ENCODE data around the gene NBPF4.
"Not testable (repeated sequence)": the region's sequence is repeated elsewhere in the genome, so short reads cannot be mapped to it uniquely, and the experiment has no call there.

The NBPF4 gene

DNA sequence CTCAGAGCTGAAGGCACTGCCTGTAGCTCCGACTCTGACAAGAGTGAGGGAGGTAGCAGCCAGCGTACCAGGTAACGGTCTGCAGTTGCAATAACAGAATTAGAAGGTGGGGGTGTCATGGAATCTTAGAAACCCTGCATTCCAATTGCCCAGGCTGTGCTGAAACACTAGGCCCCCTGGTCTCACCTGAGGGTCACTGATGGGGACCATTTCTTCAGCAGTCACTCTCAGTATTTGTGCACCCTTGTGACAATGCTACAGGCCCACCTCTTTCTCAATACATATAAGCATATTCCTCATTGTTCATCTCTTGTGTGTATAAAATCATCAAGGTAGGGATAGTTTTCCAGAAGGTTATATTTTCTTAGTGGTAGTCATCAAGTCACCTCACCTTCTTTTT lies at the start of gene NBPF4:
Gene NBPF4 (minus strand): TSS at position 101 of the 400 bp plus-strand sequence. CDS start 315 bp downstream, outside the sequence.
- not testable (repeated sequence) for DNase-seq (ENCODE audit: low read depth)

DNA sequence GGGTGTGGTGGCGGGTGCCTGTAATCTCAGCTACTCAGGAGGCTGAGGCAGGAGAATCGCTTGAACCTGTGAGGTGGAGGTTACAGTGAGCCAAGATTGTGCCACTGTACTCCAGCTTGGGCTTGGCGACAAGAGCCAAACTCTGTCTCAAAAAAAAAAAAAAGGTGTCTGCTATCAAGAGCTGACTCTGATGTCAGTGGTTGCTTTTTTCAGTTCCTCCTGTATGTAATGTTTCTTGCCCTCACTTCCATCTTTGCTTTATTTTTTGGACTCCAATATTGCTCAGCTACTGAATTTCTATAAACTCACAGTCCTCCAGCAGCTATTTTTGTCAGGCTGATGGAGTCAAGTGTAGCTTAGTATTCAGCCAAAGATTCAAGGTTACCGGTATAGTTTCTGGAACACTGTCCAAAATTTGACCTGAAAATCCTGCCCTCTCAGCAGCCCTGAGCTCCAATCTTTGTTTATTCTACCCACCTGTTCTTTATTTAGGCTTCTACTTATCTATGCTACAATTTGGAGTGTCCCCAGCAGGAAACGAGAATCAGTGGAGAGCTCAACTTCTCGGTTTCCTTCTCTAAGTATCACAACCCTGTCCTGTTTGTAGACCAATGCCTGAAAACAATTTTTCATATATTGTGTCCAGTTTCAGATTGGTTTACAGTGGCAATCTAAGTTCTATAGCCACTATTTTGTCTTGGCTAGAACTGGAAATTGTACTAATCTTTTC lies 38.8 kb upstream of the NBPF4 start:
- DNase-seq (ENCODE audit: low read depth), result not testable (repeated sequence)

DNA sequence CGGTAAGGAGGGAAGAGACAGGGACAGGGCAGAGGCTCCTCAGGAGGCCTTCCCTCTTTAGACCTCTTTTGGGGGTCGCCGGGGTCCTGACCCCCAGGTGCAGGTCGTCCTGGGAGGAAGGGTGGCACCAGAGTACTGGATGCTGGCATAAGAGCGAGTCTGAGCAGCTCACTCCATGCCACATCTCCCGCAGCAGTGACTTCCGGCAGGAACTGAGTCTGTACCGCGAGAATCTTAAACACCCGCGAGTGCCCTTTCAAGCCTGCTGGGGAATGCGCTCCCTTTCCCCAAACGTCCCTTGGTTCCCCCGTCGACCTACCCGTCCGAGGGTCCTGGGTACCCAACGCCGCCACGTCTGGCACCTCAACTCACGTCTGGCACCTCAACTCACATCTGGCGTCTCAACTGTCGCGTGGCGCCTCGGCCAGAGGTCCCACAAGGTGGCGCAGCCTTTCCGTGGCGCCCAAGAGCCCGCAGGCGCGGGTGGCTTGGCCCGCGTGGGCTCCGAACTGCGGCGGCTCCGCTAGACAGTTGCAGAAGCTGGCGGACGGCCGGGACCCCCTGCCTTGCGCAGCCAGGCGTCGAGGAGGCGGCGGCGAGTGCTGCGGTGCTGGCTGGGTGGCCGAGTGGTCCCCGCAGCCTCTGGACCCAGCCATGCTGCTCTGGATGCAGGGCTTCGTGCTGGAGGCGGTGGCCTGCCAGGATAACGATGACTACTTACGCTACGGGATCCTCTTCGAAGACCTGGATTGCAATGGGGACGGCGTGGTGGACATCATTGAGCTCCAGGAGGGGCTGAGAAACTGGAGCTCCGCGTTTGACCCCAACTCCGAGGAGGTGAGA lies 28.8 kb upstream of the NBPF4 start:
- DNase-seq (ENCODE audit: low read depth), result not testable (repeated sequence)

- not testable (repeated sequence) for DNase-seq (ENCODE audit: low read depth)
Measured at GRCh38 chr1:108267097-108267496, 23.2 kb upstream of the NBPF4 start.

DNA sequence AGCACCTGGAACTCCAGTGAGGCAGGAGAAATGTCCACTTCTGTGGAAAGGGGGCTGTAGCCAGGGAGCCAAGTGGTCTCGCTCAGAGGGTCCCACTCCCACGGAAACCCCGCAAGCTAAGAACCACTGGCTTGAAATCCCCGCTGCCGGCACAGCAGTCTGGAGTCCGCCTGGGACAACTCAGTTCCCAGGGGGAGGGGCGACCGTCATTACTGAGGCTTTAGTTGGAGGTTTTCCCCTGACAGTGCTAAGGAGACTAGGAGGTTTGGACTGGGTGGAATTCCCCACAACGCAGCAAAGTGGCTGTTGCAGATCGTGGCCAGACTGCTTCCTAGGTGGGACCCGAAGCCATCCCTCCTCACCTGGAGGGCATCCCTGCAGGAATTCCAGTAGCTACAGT lies 18.1 kb upstream of the NBPF4 start:
- not testable (repeated sequence) for DNase-seq (ENCODE audit: low read depth)

DNA sequence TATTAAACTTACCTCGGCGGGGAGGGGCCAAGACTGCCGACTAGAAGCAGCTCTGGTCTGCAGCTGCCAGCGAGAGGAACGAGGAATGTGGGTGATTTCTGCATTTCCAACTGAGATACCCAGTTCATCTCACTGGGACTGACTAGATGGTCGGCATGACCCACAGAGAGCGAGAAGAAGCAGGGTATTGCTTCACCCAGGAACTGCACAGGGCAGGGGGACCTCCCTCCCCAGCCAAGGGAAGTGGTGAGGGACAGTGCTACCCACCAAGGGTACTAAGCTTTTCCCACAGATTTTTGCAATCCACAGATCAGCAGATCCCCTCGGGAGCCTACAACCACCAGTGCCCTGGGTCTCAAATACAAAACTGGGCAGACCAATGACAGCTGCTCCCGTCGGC lies 17.6 kb upstream of the NBPF4 start:
- not testable (repeated sequence) for DNase-seq (ENCODE audit: low read depth)

- not testable (repeated sequence) for DNase-seq (ENCODE audit: low read depth)
Measured at GRCh38 chr1:108260578-108261259, 16.8 kb upstream of the NBPF4 start.

DNA sequence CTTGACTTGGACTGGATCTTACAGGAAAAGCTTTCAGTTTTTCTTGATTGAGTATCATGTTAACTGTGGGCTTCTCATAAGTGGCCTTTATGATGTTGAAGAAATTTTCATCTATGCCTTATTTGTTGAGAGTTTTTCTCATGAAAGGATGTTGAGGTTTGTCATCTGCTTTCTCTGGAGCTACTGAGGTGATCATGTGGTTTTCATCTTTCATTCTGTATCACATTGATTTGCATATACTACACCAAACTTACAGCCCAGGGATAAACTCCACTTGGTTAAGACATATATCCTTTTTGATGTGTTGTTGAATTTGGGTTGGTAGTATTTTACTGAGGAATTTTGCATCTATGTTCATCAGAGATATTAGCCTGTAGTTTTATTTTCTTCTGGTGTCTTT lies 11.6 kb upstream of the NBPF4 start:
- DNase-seq (ENCODE audit: low read depth), result not testable (repeated sequence)

DNA sequence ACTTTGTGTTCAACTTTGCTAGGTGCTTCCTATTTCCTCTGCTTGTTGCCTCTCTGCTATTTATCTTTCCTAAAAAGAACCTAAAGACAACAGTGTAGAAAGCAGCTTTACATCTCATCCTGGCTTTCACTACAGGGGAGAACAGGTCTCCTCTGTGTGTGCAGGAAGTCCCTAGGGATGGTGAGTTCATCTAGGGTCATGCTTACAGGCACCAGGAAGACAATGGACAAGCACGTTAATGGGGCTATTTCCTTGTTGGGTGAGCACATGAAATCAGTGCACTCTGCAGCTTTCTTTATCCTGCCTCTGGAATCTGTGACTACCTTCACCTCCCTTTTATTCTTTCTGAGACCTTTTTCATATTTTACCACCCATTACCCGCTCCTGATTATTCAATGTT lies 4.5 kb downstream of the NBPF4 start:
- not testable (repeated sequence) for DNase-seq (ENCODE audit: low read depth)

DNA sequence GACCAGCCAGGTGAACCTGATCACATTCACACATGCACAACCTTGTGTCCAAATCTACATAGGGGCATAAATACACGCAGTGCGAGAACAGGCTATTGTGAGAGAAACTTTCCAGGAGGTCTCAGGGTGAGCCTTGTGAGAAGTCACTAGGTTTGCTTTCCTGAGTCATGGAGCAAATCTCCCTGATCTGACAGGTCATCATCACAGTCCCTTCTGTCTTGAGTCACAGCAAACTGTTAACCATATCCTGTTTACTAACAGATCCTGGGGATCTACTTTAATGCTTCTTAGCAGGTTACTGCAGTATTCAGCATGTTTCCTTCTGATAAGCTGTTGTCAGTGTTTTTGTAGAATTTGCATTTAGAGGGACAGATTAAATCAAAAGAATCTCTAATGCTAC lies 8.6 kb downstream of the NBPF4 start:
- not testable (repeated sequence) for DNase-seq (ENCODE audit: low read depth)

DNA sequence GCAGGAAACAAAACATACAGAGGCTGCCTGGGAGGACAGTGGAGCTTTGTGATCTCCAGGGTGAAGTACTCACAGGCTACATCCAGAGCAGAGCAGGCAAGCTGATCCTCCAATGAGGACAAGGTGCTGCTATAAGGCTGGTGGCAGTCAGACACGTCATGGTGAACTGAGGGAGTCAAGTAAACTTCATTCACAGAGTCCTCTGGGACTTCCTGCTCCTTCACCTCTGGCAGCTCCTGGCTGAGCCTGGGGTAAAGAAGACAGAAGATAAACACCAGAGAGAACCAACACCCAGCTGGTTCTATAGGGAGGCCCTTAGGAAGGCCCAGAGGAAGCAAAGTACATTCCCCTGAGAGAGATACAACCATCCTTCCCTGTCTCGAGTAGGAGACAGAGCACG lies 11.7 kb downstream of the NBPF4 start:
- DNase-seq (ENCODE audit: low read depth), result not testable (repeated sequence)

- DNase-seq (ENCODE audit: low read depth), result not testable (repeated sequence)
Measured at GRCh38 chr1:108229976-108230375, 13.9 kb downstream of the NBPF4 start.

GRCh38 chr1:108227772-108228171 lies 16.1 kb downstream of the NBPF4 start:
- not testable (repeated sequence) for DNase-seq (ENCODE audit: low read depth)

DNA sequence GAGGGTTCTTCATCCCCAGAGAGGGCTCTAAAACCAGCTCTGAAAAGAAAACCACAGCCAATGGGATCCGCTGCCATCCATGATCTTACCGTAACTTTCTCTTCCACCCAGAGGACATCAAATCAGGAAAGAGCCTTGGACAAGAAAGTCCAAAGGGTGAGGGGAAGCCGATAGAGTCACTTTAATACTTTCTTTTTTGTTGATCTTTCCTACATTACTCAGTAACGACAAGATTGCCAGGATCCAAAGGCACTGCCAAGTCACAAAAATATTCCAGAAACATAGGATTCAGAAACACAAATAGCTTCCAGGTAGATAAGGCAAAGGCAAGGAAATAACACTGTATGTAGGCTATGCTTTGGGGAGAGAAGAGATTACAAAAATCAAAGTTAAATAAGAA lies 17.0 kb downstream of the NBPF4 start:
- not testable (repeated sequence) for DNase-seq (ENCODE audit: low read depth)

GRCh38 chr1:108223226-108223625 lies 20.6 kb downstream of the NBPF4 start:
- not testable (repeated sequence) for DNase-seq (ENCODE audit: low read depth)

DNA sequence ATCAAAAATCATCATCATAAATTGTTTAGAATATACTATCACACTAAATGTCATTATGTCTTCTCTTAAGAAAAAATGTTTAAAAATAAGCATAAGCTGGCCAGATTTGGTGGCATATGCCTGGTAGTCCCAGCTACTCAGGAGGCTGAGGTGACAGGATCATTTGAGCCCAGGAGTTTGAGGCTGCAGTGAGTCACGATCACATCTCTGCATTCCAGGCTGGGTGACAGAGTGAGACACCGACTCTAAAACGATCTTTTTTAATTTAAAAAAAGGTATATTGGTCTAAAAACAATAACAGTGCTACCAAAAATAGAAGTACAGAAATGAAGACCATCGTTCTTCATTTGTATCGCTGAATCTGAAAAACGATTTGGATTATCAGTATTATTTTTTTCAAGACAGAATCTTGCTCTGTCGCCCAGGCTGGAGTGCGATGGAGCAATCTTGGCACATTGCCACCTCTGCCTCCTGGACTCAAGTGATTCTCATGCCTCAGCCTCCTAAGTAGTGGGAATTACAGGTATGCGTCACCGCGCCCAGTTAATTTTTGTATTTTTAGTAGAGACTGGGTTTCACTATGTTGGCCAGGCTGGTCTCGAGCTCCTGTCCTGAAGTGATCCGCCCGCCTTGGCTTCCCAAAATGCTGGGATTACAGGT lies 26.2 kb downstream of the NBPF4 start:
- not testable (repeated sequence) for DNase-seq (ENCODE audit: low read depth)

DNA sequence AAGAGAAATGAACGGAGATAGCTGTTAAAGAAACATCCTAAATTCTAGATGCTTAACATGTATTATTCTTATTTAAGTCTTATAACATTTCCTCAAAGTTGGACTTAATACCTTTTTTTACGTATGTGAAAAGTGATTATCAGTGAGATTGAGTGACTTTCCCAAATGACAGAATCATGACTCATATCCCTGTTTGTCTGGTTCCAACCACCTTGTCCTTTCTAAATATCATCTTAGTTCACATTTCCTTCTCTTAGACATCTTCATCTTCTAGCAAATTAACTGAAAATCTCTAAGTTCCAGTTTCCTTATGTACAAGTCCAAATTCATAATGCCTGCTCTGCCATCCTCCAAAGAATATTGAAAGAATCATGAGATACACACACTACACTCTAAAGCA lies 26.9 kb downstream of the NBPF4 start:
- DNase-seq (ENCODE audit: low read depth), result not testable (repeated sequence)

DNA sequence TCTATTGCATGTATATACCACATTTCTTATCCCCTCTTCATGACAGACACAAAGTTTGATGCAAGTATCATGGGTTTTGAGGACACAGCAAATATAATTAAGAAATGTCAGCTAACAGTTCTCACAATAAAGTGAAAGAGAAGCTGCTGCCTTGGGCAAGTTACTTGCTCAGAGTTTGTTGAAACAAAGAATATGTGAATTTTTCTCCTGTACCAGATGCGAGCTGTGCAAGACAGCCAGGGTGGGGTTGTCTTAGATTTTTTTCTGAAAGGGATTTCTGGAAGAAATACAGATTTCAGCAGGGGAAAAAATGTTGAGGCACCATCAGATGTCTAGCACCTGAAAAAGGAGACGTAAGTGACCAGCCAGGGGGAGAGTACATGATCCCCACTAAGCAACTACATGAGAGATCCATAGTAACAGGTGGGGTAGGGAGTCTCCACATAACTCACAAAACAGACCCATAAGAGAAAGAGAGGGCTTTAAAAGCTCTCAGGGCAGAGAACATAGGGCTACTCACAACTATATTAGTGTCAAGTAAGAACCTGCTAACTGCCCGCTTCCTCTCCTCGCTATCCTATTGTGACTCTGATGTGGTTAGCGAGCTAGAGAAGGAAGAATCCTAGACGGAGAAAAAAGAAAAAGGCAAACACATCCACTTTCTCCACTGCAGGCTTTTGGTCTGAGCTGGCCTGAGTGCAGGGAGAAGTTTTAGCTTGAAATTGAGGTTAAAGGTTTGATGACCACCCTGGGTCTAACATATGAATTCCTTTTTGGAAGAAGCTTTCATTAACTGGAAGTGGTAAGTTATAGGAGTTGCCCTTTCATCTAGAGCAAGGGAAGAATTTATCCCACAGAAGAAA lies 27.6 kb downstream of the NBPF4 start:
- DNase-seq (ENCODE audit: low read depth), result not testable (repeated sequence)

GRCh38 chr1:108214641-108215465 lies 29.0 kb downstream of the NBPF4 start:
- DNase-seq (ENCODE audit: low read depth), result not testable (repeated sequence)

DNA sequence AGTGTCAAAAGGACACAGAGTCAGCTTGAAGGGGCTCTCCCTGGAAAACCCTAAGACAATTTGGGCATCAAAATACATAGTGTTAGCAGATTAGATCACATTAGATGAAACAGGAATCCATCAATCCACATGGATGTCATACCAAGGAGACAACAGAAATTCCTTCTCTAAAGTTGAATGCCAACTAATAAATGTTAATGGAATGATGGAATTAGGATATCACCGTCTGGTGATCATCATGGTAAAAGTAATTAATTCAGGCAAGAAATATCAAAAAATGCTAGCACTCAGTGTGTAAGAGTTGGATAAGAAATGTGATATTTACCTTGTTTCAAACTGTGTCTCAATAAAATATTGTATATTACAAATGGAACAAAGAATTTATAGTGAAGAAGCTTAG lies 32.9 kb downstream of the NBPF4 start:
- no peak for DNase-seq (ENCODE audit: low read depth)
